AG04449 (cell line): Measurements from ENCODE around the gene NPC1L1.

ENCODE experiments used
- CTCF ChIA-PET: fragments of 350-600 bp; formaldehyde crosslinking; extraction: SDS; loops from one replicate; lab custom pipeline; 2021; ENCODE audit warnings: antibody characterized with exemption; lab: Yijun Ruan, JAX
- POLR2A ChIA-PET: fragments of 400-600, 350-600 bp; formaldehyde crosslinking; extraction: SDS; loops from one replicate; lab custom pipeline; 2020; ENCODE audit warnings: antibody characterized with exemption, inconsistent platforms; lab: Yijun Ruan, JAX
- DNase-seq: peaks from one replicate; pipeline ENCODE4 v3.0.0-alpha.2; 2010; ENCODE audit warnings: low read depth, low spot score
- H3K4me3 ChIP-seq: 2 replicates; pipeline ENCODE4 v1.5.1; 2011; ENCODE audit warnings: low read depth, mild to moderate bottlenecking, control low read depth, low read length
- CTCF ChIP-seq: IDR thresholded peaks from one replicate; pipeline ENCODE4 v1.5.1; 2011; ENCODE audit warnings: mild to moderate bottlenecking, moderate library complexity, low read length, control low read depth, inconsistent platforms; ENCODE audit not compliant: insufficient read depth; ENCODE audit errors: missing control alignments

NPC1L1 gene

DNA sequence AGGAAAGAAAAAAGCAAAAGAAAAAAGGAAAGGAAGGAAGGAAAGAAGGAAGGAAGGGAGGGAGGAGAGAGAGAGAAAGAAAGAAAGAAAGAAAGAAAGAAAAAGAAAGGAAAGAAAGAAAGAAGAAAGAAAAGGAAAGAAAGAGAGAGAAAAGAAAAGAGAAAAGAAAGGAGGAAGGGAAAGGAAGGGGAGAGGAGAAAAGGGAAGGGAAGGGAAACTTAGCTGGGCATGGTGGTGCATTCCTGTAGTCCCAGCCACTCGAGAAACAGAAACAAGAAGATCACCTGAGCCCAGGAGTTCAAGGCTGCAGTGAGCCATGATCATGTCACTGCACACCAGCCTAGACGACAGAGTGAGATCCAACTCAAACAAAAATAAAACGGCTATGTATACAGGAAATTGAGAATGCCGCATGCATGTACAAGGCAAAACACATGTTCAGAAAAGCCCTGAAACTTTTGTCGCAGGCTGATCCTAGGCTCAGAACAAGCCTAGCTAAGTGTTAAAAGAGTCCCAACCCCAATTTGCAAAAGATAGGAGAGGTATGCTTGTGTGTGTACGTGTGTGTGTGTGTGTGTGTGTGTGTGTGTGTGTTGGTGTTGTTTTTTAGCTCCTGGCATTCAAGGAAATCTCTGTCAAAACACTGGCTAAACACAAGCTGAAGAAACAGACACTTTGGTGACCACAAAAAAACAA is 6.6 kb upstream of the NPC1L1 start:
- CTCF ChIA-PET: interaction anchor here (1.2 to 2.3 kb wide), 3 partner anchors 13 to 199 kb away, joined by 4 to 10 read pairs (median 7); no protein-coding TSS in a partner anchor
- DNase-seq: no peak
- no peak for TF ChIP-seq CTCF
- POLR2A ChIA-PET: no interaction called here
- H3K4me3 ChIP-seq: no peak overlapping the region

DNA sequence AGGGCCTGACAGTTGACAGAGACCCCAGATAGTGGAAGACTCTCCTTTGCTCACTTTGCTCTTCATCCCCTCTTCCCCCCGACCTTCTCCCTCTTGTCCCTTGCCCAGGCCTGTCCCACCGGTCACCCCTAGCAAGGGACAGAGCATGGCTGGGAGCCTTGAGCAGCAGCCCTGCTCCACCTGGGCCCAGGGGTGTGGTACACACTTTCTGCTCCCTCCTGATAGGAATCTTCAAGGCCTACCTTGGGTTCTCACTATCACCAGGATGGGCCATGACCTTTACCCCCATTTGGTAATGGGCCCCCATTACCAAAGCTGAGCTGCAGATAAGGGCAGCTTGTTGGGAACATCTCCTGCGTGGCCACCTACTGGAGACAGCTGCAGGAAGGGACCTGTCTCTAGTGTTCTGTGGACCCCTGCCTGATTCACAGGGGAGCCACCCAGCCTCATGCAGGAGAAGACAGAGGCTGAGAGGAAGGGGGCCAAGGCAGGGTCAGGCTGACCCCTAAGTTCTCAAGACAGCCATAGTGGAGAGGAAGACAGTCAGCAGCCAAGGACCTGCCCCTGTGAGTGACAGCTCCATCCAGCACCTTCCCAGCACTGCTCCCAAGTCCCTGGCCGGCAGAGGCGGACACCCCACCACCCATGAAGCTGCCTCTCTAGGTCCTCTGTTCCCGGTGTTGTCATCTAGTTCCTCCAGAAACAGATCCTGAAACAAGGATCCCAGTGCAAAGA is 913 bp upstream of the NPC1L1 start:
- TF ChIP-seq CTCF: no peak
- ChIA-PET CTCF (interaction anchor here (1.5 to 2.3 kb wide), 2 partner anchors 8 to 23 kb away, joined by 8 read pairs; no protein-coding TSS in a partner anchor), POLR2A (interaction anchor here (0.6 kb wide), 1 partner anchor 32 kb away, joined by 7 read pairs; no protein-coding TSS in a partner anchor)
- H3K4me3 ChIP-seq: no peak overlapping the region
- no peak for DNase-seq

- TF ChIP-seq CTCF: no peak
- CTCF ChIA-PET: no interaction called here
- POLR2A ChIA-PET: no interaction called here
- DNase-seq: no peak
- no peak overlapping the region for H3K4me3 ChIP-seq
Measured at GRCh38 chr7:44540592-44541027, 520 bp downstream of the NPC1L1 start.

- H3K4me3 ChIP-seq: no peak overlapping the region
- ChIA-PET CTCF (interaction anchor here (0.7 kb wide), 1 partner anchor 26 kb away, joined by 3 read pairs; no protein-coding TSS in a partner anchor), POLR2A (no interaction called here)
- TF ChIP-seq CTCF: no peak
- no peak for DNase-seq
Measured at GRCh38 chr7:44539669-44540506, 1.2 kb downstream of the NPC1L1 start.

DNA sequence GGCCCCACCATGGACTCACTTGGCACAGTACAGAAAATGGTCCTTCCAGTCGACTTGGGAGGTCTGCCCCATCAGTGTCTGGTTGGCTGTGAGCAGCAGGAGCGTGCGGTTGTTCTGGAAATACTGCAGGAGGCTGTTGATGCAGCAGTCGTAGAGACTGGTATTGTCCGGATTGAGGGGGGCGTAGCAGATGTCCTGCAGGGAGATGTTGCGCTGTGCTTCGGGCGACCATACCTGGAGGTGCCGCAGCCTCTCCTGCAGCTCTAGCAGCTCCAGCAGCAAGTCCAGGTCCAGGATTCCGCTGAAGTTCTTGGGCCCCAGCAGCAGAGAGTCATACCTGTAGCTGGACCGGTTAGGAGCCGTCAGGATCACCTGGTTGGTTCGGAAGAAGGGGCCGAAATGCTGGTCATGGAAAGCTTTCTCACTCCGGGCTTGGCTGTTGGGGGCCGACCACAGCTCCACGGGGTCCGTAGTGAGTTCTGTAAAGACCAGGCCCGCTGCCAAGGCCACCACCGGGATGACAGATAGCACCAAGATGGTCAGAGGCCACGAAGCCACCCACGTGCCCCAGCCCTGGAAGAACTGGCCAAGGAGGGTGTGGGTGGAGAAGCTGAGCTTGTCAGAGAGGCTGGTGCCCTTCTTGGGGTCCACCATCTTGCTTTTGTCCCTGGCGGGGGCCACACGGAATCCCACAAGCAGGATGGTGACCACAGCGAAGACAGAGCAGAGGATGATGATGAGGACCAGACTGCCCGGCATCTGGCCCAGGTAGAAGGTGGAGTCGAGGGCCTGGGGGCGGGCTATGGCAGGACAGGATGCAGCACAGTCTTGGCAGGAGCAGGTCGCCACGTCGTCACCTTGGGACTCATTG is 2.1 kb downstream of the NPC1L1 start:
- ChIA-PET POLR2A (no interaction called here), CTCF (no interaction called here)
- DNase-seq: no peak
- H3K4me3 ChIP-seq: no peak overlapping the region
- no peak for TF ChIP-seq CTCF
